Activated T-cell treated with anti-CD3 and anti-CD28 coated beads, Interleukin-2, amount 50 U/mL, for 72 hours (primary cell): ENCODE data around the gene SPC25. TPM values are rescaled to one million over a fixed set of nuclear protein-coding genes. Genes with fewer than 3 reads are reported as not detected.
"Not testable (repeated sequence)": the region's sequence is repeated elsewhere in the genome, so short reads cannot be mapped to it uniquely, and the experiment has no call there.

Experiments used
- ATAC-seq, 2 donors: fragments of 150-1000 bp; cut with Tn5 transposase; replicated peaks in 1 of 2; 2 replicates each; pipeline ENCODE4 v1.10.0; 2021; ENCODE audit warnings: moderate library complexity in 2 of 2, mild to moderate bottlenecking in 1 of 2
- DNase-seq, 2 donors: peaks; one replicate each; pipeline ENCODE4 v3.0.0; 2021 to 2022; ENCODE audit warnings: mixed read lengths in 1 of 2
- H3K27ac Mint-ChIP-seq: one replicate; pipeline ENCODE4 v1.8.0; 2022; ENCODE audit warnings: mild to moderate bottlenecking, moderate library complexity, mixed read lengths
- H3K27me3 Mint-ChIP-seq: one replicate; pipeline ENCODE4 v1.8.0; 2022; ENCODE audit warnings: low read depth, mixed read lengths
- H3K36me3 Mint-ChIP-seq, 2 donors: one replicate each; pipeline ENCODE4 v1.8.0; 2022; ENCODE audit warnings: mixed read lengths in 2 of 2, mild to moderate bottlenecking in 1 of 2; ENCODE audit not compliant: insufficient read depth in 2 of 2
- H3K4me1 Mint-ChIP-seq: one replicate; pipeline ENCODE4 v1.8.0; 2022; ENCODE audit warnings: low read depth, mixed read lengths
- H3K4me3 Mint-ChIP-seq, 2 donors: one replicate each; pipeline ENCODE4 v1.8.0; 2022; ENCODE audit warnings: mild to moderate bottlenecking in 2 of 2, mixed read lengths in 2 of 2, moderate library complexity in 2 of 2
- H3K9me3 Mint-ChIP-seq, 2 donors: one replicate each; pipeline ENCODE4 v1.8.0; 2022; ENCODE audit warnings: mixed read lengths in 2 of 2
- total RNA-seq, 2 donors: library from RNA; stranded (reverse); gene quantifications; one replicate each; pipeline ENCODE4 v1.2.3, GENCODE V29; 2022

The SPC25 gene, protein sequence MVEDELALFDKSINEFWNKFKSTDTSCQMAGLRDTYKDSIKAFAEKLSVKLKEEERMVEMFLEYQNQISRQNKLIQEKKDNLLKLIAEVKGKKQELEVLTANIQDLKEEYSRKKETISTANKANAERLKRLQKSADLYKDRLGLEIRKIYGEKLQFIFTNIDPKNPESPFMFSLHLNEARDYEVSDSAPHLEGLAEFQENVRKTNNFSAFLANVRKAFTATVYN
- total RNA-seq, result 10 to 100 TPM; 23.7 to 25.2 TPM

GRCh38 chr2:168890006-168890782 lies at the start of gene SPC25:
Gene SPC25, minus strand, starts transcription at chr2:168890430. Its CDS starts 911 bp downstream, at chr2:168889519.
- ATAC-seq (peak; percentile 100), DNase-seq (peak; percentile 88 to 92)
- Mint-ChIP-seq H3K27ac (peak within 1 kb of the TSS; percentile 83), H3K4me1 (peaks cover 27% of the 10 kb centered on the region), H3K27me3 (peaks cover 17% of the 10 kb centered on the region), H3K4me3 (peak within 1 kb of the TSS; percentile 91 to 93), H3K9me3 (no peaks in the 10 kb centered on the region), H3K36me3 (peaks cover 3 to 27% of the 10 kb centered on the region in 2 donors)

DNA sequence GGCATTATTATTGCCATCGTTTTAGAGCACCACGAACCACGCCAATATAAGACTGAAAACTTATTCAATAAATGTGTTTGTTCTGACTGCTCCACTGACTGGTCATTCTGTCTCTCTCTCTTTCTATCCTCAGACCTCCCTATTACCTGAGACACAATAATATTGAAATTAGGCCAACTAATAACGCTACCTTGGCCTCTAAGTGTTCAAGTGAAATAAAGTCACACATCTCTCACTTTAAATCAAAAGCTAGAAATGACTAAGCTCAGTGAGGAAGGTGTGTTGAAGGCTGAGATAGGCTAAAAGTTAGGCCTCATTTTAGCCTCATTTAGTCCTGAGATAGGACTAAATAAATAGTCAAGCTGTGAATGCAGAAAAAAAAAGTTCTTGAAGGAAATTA lies 49.7 kb upstream of the SPC25 start:
- H3K4me3 Mint-ChIP-seq, result no peak overlapping the region
- no peaks in the 10 kb centered on the region for H3K9me3 Mint-ChIP-seq
- H3K4me1 Mint-ChIP-seq, result peaks cover 6% of the 10 kb centered on the region
- H3K27ac Mint-ChIP-seq, result no peak overlapping the region
- ATAC-seq (peak; percentile 50 to 80), DNase-seq (no peak)
- H3K36me3 Mint-ChIP-seq, result no peaks in the 10 kb centered on the region
- H3K27me3 Mint-ChIP-seq, result peaks cover 11% of the 10 kb centered on the region

GRCh38 chr2:168939061-168939460 lies 48.8 kb upstream of the SPC25 start:
- no peak overlapping the region for H3K27ac Mint-ChIP-seq
- no peaks in the 10 kb centered on the region for H3K36me3 Mint-ChIP-seq
- H3K4me3 Mint-ChIP-seq, result no peak overlapping the region
- peaks cover 3% of the 10 kb centered on the region for H3K27me3 Mint-ChIP-seq
- H3K4me1 Mint-ChIP-seq, result peaks cover 6% of the 10 kb centered on the region
- H3K9me3 Mint-ChIP-seq, result no peaks in the 10 kb centered on the region
- ATAC-seq (no peak), DNase-seq (no peak)

- Mint-ChIP-seq H3K27me3 (peaks cover 5% of the 10 kb centered on the region), H3K4me3 (no peak overlapping the region), H3K36me3 (peaks cover 0 to 2% of the 10 kb centered on the region in 2 donors), H3K27ac (no peak overlapping the region), H3K4me1 (peaks cover 6% of the 10 kb centered on the region), H3K9me3 (no peaks in the 10 kb centered on the region)
- DNase-seq (no peak), ATAC-seq (no peak)
These were observed 45.8 kb upstream of the SPC25 start for GRCh38 chr2:168935810-168936581.

DNA sequence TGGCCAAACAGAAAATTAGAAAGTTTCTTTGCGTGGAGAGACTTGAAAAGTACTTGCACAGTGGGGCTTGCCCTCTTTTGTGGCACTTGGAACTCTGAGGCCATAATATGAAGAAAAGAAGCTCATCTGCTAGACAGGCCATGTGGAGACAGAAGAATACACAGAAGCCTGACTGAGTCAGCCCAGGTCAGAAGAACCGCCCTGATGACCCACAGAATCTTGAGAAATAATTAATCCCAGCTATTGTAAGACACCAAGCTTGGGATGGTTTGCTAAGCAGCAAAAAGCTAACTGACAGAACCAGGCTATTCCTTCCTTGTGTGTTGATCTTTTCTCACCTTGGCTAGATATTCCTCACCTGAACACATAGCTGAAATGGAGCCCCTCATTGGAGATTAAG lies 44.6 kb upstream of the SPC25 start:
- no peak overlapping the region for H3K27ac Mint-ChIP-seq
- ATAC-seq (no peak), DNase-seq (no peak)
- H3K4me3 Mint-ChIP-seq, result no peak overlapping the region
- peaks cover 0 to 2% of the 10 kb centered on the region in 2 donors for H3K36me3 Mint-ChIP-seq
- no peaks in the 10 kb centered on the region for H3K4me1 Mint-ChIP-seq
- no peaks in the 10 kb centered on the region for H3K9me3 Mint-ChIP-seq
- peaks cover 17% of the 10 kb centered on the region for H3K27me3 Mint-ChIP-seq

GRCh38 chr2:168932174-168932573 lies 41.9 kb upstream of the SPC25 start:
- ATAC-seq, DNase-seq, H3K27ac Mint-ChIP-seq, H3K4me1 Mint-ChIP-seq, H3K9me3 Mint-ChIP-seq, H3K4me3 Mint-ChIP-seq, H3K36me3 Mint-ChIP-seq: not testable (repeated sequence)
- peaks cover 29% of the 10 kb centered on the region for H3K27me3 Mint-ChIP-seq

DNA sequence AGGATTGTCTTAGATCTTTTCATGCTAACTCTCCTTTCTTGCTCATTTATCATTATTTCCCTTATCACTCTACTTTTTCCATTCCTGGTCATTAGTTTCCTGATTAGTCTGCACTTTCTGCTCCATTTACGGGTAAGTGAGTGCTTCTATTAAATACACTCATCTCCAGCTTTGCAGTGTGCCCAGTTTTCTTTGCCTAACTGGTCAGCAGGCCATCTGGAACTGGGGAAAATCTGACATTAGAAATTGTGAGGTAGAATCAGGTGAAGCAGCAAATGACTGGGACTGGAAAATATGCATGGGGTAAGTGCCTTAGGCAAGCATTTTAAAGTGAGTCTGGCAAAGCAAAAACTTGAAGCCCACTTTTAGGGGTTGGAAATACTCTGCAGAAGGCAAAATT lies 40.0 kb upstream of the SPC25 start:
- Mint-ChIP-seq H3K27me3 (peaks cover 35% of the 10 kb centered on the region), H3K9me3 (no peaks in the 10 kb centered on the region), H3K27ac (no peak overlapping the region), H3K36me3 (peaks cover 0 to 2% of the 10 kb centered on the region in 2 donors), H3K4me3 (no peak overlapping the region), H3K4me1 (no peaks in the 10 kb centered on the region)
- no peak for DNase-seq
- ATAC-seq, result no peak

DNA sequence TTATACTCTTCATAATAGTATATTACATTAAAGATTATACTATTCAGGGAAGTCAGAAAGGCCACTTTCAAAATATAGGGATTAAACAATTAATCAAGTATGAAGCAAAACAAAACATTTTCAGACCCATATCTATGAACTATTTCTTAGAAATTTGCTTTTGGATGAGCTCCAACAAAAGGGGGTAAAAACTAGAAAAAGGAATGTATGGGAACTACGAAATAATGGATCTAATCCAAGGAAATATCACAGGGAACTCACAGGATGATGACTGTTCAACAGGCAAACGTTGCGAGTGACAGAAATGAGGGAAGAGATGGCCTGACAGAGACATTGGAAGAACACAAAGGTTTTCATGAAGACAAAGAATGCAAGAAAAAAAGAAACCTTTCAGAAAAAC lies 38.8 kb upstream of the SPC25 start:
- ATAC-seq, result no peak
- DNase-seq, result no peak
- Mint-ChIP-seq H3K27ac (no peak overlapping the region), H3K27me3 (peaks cover 41% of the 10 kb centered on the region), H3K36me3 (peaks cover 0 to 2% of the 10 kb centered on the region in 2 donors), H3K9me3 (no peaks in the 10 kb centered on the region), H3K4me1 (no peaks in the 10 kb centered on the region), H3K4me3 (no peak overlapping the region)

DNA sequence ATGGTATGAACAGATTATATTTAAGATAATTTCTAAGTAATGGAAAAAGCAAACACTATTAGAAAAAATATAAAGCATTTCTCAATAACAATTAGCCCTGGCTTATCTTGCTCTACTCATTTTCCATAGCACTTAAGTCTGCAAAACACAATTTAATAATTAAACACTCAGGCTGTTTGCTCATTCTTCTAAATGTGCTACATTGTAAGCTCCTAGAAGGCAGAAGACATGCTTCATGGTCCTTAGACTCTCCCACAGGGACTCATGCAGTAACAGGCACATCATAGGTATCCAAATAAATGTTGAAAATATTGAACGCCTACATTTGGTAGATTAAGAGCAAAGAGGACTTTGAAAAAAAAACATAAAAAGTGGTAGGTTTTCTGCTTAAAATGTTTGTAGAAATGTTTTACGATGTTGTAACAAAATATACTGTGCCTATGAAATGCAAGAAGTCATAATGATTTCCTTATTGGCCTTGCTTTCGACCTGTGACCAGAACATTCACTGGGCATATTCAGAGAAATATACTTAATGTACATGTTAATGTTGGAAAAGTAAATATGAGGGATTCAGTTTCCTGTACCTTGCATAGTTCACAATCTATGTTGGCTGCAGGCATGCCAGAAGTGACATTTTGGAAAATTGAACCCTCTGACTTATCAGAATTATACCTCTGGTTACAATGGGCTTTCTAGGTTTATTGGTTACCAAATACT lies 38.0 kb upstream of the SPC25 start:
- H3K4me1 Mint-ChIP-seq, result no peaks in the 10 kb centered on the region
- H3K27ac Mint-ChIP-seq, result no peak overlapping the region
- no peaks in the 10 kb centered on the region for H3K9me3 Mint-ChIP-seq
- DNase-seq, result no peak
- H3K27me3 Mint-ChIP-seq, result peaks cover 48% of the 10 kb centered on the region
- H3K36me3 Mint-ChIP-seq, result peaks cover 0 to 2% of the 10 kb centered on the region in 2 donors
- no peak overlapping the region for H3K4me3 Mint-ChIP-seq
- ATAC-seq, result no peak

GRCh38 chr2:168926621-168927386 lies 36.6 kb upstream of the SPC25 start:
- Mint-ChIP-seq H3K36me3 (no peaks in the 10 kb centered on the region), H3K27me3 (peaks cover 57% of the 10 kb centered on the region), H3K4me1 (no peaks in the 10 kb centered on the region), H3K9me3 (no peaks in the 10 kb centered on the region), H3K4me3 (no peak overlapping the region), H3K27ac (no peak overlapping the region)
- no peak for ATAC-seq
- no peak for DNase-seq

GRCh38 chr2:168920504-168921157 lies 30.4 kb upstream of the SPC25 start:
- H3K27me3 Mint-ChIP-seq, result peaks cover 56% of the 10 kb centered on the region
- H3K27ac Mint-ChIP-seq, result no peak overlapping the region
- H3K4me3 Mint-ChIP-seq, result no peak overlapping the region
- DNase-seq (peak in 1 of 2 donors; percentile 22), ATAC-seq (no peak)
- H3K36me3 Mint-ChIP-seq, result no peaks in the 10 kb centered on the region
- H3K4me1 Mint-ChIP-seq, result peaks cover 8% of the 10 kb centered on the region
- H3K9me3 Mint-ChIP-seq, result no peaks in the 10 kb centered on the region

DNA sequence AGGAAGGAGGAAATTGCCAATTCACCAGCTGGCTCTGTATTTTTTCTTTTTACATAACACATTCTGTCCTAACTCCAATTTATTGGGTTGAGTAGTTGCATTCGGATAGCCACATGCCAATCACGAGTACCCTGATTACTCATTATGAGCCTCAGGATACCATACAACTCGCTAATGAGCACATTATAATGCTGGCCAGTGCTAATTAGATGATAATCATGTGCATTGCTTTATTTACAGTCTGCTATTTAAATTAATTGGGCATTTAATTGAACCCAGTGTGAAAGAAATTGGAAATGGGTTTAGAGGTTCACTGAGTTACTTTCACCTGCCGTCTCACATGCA lies 26.1 kb upstream of the SPC25 start:
- Mint-ChIP-seq H3K9me3 (peaks cover 0 to 4% of the 10 kb centered on the region in 2 donors), H3K27me3 (peaks cover 61% of the 10 kb centered on the region), H3K4me1 (peaks cover 14% of the 10 kb centered on the region), H3K36me3 (peaks cover 4% of the 10 kb centered on the region in 2 donors), H3K4me3 (no peak overlapping the region), H3K27ac (no peak overlapping the region)
- DNase-seq, result no peak
- ATAC-seq, result no peak
